Dermis blood vessel endothelial cell (primary cell): ENCODE results near the gene MT1M. TPM values are rescaled to one million over a fixed set of nuclear protein-coding genes. Genes with fewer than 3 reads are reported as not detected.
"Not testable (repeated sequence)": the region's sequence is repeated elsewhere in the genome, so short reads cannot be mapped to it uniquely, and the experiment has no call there.

Experiments
- DNase-seq: peaks from one replicate; pipeline ENCODE4 v3.0.0; 2010
- total RNA-seq: library from RNA; depleted of rRNA; stranded (reverse); fragments of >200 nt; gene quantifications from 2 replicates; pipeline ENCODE4 v1.2.3, GENCODE V29; 2014

Gene MT1M
- 0.34 and 0.98 TPM in 2 replicates for total RNA-seq

DNA sequence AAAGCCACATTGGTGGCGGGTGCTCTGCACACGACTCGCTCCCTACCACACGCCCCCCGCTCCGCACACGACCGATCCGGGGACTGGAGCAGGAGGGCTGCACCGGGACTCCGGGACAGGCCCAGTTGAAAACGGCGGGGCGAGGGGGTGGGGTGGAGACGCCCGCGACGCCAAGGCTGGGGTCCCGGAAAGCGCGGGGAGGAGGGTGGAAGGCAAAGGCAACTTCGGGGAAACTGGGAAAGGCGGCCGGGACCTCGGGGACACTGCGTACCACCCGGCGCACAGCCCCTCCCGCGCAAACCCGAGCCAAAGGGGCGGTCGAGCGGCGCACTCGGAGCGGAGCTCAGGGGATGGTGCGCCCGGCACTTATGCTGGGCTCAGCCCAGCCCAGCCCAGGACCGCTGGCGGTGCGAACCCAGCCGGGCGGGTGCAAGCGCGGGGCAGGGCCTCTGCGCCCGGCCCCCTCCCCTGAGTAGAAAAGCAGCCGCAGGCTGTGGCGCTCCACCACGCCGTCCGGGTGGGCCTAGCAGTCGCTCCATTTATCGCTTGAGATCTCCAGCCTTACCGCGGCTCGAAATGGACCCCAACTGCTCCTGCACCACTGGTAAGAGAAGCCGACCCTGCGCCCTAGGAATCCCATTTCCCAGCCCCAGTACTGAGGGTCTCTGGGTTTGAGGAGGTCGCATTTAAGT lies at the start of gene MT1M:
Gene MT1M, plus strand, starts transcription at position 504 of the 692 bp plus-strand sequence. Its CDS starts 73 bp downstream, at position 577.
- peak; percentile 46 for DNase-seq

DNA sequence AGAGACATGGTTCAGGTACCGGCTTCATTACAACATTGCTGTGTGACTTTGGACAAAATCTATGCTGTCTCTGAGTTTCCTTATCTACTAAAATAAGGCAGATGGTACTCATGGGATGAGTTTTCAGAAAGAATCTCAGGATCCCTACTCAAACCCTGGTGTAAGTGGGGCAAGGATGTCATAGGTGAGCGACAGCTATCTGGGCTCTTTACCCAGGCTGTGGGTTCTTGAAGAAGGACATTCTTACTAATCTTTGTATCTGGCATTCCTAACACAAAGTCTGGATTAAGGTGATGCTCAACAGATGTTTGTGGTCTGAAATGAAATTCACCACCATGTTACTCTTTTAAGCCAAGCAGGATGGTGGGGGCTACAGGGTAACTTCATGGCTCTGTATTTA lies 49.5 kb upstream of the MT1M start:
- not testable (repeated sequence) for DNase-seq

DNA sequence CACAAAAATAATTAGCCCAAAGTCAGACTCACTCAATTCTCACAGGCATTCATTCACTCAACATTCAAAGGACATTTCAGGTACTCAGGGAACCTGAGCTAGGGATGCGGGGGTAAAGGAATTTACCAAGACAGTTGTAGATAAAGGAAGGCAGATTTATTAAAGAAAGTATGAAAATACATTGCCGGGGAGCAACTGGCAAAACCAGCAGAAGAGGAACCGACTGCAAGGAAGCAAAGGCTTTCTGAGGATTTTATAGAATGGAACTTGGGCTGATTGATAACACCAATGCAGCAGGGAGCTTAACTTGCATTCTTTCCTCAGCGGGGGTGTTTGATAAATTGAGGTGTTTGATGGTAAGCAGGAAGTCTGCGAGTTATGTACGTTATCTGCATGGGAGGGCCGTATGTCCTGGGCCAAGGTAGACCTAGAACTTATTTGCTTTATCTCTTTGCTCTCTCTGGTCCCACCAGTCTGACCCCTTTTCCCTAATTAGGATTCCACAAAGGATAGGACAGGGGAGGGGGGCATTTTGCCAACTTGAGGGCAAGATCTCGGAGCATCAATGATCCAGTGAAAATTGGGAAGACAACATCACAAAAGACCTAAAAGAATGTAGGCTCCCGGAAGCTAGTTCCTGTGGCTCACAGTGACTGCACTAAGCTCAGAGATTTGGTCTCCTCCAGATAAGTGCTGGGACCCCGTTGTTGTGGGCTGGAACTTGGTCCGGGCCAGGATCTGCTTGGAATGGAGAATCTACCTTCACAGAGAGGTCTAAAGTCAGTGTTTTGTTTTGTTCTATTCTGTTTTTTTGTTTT lies 48.9 kb upstream of the MT1M start:
- DNase-seq, result no peak

DNA sequence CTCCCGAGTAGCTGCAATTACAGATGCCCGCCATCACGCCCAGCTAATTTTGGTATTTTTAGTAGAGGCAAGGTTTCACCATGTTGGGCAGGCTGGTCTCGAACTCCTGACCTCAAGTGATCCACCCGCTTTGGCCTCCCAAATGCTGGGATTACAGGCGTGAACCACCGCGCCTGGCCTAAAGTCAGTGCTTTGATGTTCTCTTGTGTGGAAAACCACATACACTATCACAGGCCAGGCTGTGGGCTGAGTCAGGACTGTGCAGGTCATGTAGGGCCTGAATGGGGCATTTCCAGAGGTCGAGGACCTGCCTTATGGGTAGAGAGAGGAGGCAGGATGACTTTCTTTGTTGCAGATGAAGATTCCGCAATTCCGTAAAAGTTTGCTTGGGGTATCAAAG lies 48.2 kb upstream of the MT1M start:
- DNase-seq, result no peak

DNA sequence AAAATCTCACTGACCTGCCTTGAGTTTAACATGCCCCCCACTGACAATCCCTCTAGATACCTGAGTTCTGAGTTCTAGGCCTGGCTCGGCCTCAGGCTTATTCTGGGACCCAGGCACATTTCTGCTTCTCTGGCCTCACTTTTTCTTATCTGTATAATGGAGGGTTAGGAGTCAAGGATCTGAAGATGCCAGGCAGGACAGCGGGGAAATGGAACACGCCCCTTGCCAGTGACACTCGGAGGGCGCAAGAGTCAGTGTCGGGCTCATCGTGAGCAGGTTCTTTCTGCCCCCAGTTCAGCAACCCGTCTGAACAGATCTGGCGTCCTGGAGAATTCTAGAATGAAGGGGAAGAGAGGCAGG lies 43.7 kb upstream of the MT1M start:
- DNase-seq, result no peak

DNA sequence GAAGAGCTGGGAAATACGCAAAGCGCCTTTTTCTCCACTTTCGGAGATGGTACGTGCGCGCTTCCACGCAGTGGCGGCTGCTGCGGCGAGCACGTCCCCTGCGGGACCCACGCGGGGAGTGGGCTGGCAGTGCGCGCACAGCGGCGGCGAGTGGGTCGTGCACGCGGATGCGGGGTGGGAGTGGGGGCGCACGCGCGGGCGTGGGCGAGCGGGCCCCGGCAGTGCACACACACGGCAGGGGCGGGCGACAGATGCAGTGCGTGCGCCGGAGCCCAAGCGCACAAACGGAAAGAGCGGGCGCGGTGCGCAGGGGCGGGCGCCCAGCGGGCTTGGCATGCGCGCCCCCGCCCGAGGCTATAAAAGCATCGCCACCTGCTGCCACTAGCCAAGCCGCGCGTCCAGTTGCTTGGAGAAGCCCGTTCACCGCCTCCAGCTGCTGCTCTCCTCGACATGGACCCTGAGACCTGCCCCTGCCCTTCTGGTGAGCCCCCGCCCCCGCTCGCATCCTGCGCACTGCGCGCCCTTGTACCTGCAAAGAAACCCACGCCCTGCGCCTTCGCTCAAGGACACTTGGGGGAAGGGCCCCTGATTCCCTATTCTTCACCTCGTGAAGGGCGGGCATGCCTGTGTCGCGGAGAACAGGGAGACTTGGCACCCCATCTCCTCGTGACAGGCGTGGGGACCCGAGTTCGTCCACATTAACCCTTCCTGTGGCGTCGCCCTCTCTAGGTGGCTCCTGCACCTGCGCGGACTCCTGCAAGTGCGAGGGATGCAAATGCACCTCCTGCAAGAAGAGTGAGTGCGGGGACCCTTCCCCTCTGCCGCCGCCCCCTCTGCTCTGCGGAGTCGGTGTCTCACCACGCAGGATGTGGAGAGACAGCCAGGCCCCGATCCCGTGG lies 43.1 kb upstream of the MT1M start, which contains the start of gene MT3:
Gene MT3, plus strand, starts transcription at position 388 of the 899 bp plus-strand sequence. Its CDS starts 63 bp downstream, at position 451.
- DNase-seq, result peak; percentile 48

DNA sequence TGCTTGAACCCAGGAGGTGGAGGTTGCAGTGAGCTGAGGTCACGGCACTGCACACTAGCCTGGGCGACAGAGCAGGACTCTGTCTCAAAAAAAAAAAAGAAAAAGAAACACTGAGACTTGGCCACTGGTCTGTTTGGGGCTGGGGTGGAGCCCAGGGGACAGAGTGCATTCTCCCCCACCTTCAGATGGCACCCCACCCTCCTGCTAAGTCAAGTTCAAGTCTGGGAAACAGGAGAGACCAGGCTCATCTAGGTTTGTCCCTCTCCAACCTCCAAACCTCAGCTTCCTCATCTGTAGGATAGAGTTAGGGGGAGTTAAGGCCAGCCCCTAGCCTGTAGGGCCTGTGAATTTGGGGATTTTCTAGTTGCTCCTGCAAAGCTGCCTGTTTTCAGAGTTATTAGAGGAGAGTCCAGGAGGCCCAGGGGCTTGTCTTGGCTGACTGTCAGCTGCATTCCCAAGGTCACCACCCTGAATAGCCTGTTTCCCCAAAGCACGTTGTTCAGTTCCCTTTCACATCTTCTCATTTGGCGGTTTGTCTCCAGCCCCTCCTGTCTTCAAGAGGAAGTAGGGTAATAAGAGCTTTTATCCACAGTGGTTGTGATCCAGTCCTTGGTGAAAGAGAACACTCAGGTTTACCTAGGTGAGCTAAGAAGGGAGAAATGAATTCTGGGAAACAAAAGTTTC lies 40.9 kb upstream of the MT1M start:
- DNase-seq, result no peak

DNA sequence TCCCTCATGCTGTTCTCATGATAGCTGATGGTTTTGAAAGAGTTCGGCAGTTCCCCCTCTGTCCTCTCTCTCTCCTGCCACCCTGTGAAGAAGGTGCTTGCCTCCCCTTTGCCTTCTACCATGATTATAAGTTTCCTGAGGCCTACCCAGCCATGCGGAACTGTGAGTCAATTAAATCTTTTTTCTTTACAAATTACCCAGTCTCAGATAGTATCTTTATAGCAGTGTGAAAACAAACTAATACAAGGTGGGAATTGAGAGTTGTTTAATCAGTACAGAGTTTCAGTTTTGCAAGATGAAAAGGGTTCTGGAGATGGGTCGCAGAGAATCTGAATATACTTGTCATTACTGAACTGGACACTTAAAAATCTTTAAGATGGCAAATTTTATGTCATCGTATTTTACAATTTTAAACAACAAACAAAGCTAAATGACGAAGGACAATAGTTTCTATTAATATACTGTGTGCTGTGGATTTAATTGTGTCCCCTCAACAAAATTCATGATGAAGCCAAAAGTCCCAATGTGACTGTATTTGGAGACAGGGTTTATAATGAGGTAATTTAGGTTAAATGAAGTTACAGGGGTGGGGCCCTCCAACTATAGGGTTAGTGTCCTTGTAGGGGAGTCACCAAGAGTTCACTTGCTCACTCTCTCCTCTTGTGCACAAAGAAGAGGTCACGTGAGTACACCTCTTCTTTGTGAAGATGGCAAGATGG lies 38.7 kb upstream of the MT1M start:
- no peak for DNase-seq

DNA sequence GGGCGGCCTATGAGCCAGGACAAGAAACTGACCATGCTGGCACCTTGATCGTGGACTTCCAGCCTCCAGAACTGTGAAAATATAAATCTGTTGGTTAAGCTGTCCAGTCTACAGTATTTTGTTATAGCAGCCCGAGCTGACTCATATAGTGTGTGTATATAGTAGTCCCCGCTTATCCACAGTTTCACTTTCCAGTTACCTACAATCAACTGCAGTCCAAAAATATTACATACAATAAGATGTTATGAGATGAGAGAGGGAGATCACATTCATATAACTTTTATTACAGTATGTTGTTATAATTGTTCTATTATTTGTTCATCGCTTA lies 38.2 kb upstream of the MT1M start:
- DNase-seq, result no peak

DNA sequence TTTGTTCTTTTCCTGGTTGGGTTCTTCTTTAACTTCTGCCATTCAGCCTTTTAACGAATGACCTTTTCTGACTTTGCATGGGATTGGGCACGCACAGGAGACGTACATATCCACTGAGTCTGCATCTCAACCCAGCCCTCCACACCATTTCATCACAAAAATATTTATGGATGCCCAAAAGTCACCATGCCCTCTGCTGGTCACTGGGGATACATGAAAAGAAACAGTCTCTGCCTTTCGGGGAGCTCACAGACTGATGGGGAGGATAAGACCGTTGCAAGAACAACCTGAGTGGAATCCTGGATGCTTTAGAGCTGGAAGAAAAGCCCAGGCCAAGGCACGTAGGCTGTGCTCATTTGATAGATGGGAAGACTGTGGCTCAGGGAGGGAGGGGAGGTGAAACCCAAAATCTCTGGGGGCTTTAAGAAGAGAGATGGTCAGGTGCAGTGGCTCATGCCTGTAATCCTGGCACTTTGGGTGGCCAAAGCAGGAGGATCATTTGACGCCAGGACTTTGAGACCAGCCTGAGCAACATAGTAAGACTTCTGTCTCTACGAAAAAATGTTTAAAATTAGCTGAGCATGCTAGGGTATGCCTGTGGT lies 32.0 kb upstream of the MT1M start:
- DNase-seq, result peak; percentile 76

DNA sequence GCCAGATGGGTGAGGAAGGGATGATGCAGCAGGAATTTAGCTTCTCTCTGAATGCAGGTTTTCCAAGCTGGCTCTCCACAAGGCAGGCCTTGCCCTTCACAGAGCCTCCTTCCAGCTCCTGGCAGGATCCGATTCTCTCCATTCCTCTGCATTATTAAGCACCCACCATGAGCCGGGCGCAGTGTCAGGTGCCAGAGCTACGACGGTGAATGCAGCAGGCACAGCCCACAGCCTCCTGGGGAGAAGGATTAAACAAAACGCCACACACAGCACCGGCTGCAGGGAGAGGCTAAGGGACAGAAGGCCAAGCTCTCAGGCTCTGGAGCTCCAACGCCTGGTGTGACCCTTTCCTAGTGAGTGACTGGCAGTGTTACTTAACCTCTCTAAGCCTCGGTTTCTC lies 31.1 kb upstream of the MT1M start:
- no peak for DNase-seq

DNA sequence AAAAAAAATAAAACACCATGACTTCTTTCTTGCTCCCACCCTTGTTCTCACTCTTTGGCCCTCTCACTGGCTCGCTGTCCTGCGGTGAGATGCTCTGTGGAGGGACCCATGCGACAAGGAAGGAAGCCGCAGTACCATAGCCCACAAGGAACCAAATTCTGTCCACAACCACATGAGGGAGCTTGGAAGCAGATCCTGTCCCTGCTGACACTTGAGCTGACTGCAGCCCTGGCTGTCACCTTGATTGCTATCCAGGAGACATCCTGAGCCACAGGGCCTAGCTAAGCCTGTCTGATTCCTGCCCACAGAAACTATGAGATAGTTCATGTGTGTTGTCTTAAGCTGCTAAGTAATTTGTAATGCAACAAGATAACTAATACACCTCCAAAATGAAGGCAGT lies 28.9 kb upstream of the MT1M start:
- DNase-seq, result peak; percentile 74

DNA sequence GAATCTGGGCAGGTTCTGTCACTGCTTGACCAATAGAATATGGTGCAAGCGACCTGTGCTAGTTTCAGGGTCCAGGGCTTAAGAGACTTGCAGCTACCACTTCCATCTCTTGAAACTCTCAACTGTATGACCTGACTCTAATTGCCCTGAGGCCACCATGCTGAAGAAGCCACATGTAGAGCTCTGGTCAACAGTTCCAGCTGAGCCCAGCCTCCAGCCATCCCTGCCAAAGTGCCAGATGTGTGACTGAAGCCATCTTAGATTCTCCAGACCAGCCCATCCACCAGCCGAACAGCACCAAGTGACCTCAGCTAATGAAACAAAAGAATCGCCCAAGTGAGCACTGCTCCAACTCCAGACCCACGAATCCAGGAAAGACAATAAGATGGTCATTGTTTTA lies 27.5 kb upstream of the MT1M start:
- DNase-seq, result no peak

DNA sequence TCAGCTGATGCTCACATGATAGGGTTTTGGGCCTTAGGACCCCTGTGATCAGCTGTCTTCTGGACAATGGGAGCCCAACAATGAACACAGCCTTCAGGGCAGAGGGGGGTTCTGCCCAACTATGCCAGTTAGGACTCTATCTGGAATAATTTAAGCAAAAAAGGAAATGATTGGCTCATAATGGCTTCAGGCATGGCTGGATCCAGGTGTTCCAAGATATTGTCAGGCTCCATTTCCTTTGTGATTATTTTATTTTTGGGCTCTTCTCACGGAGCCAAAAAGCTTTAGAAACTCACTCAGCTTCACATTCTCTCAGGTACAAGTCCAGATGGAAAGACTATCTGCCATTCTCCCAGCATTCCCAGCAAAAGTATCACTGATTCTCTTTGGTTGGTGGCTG lies 27.0 kb upstream of the MT1M start:
- no peak for DNase-seq

DNA sequence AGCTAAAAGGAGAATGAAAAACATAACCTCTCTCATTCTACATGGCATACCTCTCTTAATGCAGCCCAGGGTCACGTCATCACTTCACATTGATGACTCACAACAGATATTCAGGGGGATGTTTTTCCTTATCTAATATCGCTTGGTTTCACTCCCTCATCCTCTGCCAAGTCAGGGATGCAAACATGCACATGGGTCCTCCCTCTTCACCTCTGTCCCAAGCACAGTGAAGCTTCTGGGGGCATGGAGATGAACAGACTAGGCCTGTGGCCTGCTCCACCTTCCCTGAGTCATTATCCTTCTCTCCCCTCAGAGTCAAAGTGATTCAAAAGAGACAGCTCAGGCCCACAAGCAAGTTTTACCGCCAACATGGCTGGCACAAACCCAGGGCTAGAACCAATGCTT lies 26.4 kb upstream of the MT1M start:
- peak; percentile 55 for DNase-seq

DNA sequence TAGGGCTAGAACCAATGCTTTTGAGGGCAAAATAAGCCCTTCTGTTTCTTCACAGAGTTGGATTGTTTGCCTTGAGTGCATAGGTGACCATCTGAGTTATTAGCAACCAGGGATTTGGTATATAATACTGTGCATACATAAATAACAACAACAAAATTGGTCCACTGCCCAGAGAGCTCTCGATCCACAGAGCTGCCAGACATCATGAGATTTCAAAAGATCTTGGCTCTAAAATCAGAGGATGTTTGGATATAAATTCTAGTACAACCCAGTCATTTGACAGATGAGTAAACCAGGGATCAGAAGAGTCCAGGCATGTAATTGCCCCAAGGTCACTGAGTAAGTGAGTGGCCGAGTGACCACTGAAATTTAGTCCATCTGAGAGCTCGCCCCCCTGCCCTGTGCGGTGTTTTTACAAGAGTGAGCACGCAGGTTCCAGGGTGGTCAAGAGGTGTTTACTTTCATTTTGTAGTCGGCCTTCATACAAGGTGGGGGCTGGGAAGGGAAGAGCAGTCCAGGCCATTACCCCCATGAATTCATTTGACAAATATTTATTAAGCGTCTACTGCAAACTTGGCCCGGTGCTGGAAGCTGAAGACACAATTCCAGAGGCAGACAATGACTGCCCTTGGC lies 25.9 kb upstream of the MT1M start:
- no peak for DNase-seq

DNA sequence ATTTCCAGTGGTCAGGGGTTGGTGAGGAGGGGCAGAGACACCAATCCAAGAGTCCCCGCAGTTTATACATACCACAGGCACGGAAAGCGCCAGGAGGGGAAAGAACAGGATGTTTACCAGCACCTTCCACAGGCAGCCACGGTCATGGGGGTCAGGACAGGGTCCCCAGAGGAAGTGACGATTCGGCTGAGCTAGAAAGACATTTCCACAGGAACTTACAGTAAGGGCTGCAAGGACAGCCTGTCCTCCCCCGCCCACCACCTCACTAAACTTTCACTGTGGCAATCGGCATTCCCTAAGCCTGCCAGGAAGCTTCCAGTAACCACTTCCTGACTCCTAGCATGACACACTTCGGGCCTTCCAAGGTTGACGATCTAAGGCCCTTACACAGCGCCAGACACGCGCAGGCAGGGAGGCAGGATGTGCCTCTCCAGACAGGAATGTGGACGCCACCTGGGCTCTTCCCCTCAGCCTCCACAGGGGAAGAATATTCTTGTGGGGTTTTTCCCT lies 25.3 kb upstream of the MT1M start:
- peak; percentile 99 for DNase-seq

DNA sequence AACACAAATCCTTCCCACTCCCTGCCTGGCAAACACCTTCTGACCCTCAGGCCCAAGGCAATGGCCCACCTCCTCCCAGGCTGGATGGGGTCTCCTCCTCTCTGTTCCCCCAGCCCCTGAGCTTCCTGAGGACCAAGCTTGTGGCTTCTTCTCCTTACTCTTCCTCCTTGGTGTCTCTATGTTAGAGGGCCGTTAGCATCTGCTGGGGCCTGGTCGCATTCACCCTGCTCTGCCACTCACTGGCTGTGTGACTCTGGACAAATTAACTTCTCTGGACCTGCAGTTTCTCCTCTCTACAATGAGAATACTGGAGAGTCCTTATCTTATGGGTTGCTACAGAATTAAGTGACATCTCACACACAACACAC lies 24.8 kb upstream of the MT1M start:
- DNase-seq, result no peak

DNA sequence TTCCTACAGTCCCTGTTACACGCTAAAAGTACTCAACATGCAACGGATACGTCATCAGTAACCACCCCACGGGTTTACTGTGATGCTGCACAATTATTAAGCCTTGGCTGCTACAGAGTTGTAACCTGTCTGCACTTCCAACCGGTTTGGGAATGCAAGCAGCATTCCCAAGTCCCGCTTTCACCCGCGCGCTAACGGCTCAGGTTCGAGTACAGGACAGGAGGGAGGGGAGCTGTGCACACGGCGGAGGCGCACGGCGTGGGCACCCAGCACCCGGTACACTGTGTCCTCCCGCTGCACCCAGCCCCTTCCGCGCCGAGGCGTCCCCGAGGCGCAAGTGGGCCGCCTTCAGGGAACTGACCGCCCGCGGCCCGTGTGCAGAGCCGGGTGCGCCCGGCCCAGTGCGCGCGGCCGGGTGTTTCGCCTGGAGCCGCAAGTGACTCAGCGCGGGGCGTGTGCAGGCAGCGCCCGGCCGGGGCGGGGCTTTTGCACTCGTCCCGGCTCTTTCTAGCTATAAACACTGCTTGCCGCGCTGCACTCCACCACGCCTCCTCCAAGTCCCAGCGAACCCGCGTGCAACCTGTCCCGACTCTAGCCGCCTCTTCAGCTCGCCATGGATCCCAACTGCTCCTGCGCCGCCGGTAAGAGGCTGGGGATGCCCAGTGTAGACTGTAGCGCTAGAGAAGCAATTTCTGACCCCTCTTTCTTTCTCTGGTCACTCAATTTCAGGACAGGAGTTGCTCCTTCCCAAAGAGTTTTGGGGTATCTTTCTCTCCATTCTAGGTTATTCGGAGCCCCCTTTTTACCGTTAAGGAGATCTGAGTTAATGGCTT lies 24.2 kb upstream of the MT1M start, which contains the start of gene MT2A:
Gene MT2A, plus strand, starts transcription at position 542 of the 833 bp plus-strand sequence. Its CDS starts 72 bp downstream, at position 614.
- peak; percentile 98 for DNase-seq
